Naive thymus-derived CD8-positive, alpha-beta T cell (primary cell): ENCODE measurements around the gene RGS6. TPM values are rescaled to one million over a fixed set of nuclear protein-coding genes. Genes with fewer than 3 reads are reported as not detected.
"Not testable (repeated sequence)": the region's sequence is repeated elsewhere in the genome, so short reads cannot be mapped to it uniquely, and the experiment has no call there.

ENCODE experiments used
- ATAC-seq, 2 donors: fragments of 150-1000 bp; cut with Tn5 transposase in 1 of 2; sonication (Bioruptor Pico), chemical (Tn5 transposase) in 1 of 2; 1 replicate in 1 of 2; 2 replicates in 1 of 2; pipeline ENCODE4 v1.10.0; 2021; ENCODE audit warnings: mild to moderate bottlenecking in 2 of 2, moderate library complexity in 2 of 2
- POLR2A ChIA-PET: fragments of 350-600 bp; sonication (Branson Sonifier 250); formaldehyde crosslinking; loops from one replicate; lab custom pipeline; 2021; ENCODE audit warnings: antibody characterized with exemption; lab: Charles Lee
- DNase-seq, 10 donors: peaks; one replicate each; pipeline versions ENCODE4 v3.0.0 to v3.0.0-alpha.2; 2020 to 2022
- H3K27ac Mint-ChIP-seq, 10 donors: one replicate each; pipeline ENCODE4 v1.8.0; 2020 to 2022; ENCODE audit warnings: mild to moderate bottlenecking in 10 of 10, mixed read lengths in 10 of 10, moderate library complexity in 4 of 10, inconsistent platforms in 1 of 10
- H3K27me3 Mint-ChIP-seq, 5 donors: one replicate each; pipeline ENCODE4 v1.8.0; 2021 to 2022; ENCODE audit warnings: mixed read lengths in 5 of 5
- H3K36me3 Mint-ChIP-seq, 3 donors: one replicate each; pipeline ENCODE4 v1.8.0; 2020 to 2022; ENCODE audit warnings: mixed read lengths in 3 of 3, mild to moderate bottlenecking in 2 of 3, inconsistent platforms in 1 of 3
- H3K4me1 Mint-ChIP-seq, 4 donors: one replicate each; pipeline ENCODE4 v1.8.0; 2021 to 2022; ENCODE audit warnings: mixed read lengths in 4 of 4
- H3K4me3 Mint-ChIP-seq, 10 donors: one replicate each; pipeline ENCODE4 v1.8.0; 2020 to 2022; ENCODE audit warnings: mild to moderate bottlenecking in 10 of 10, mixed read lengths in 10 of 10, moderate library complexity in 6 of 10, inconsistent platforms in 1 of 10
- H3K9me3 Mint-ChIP-seq, 9 donors: one replicate each; pipeline ENCODE4 v1.8.0; 2020 to 2022; ENCODE audit warnings: mixed read lengths in 9 of 9, mild to moderate bottlenecking in 3 of 9, inconsistent platforms in 1 of 9, moderate library complexity in 1 of 9
- polyA plus RNA-seq, 3 donors: library from polyadenylated mRNA; unstranded; fragments of 300-500 nt; fragmentation: Illumina TruSeq; gene quantifications; one replicate each; pipeline ENCODE4 v1.2.3, GENCODE V29; 2021
- total RNA-seq, 8 experiments: library from RNA in 2 of 8; stranded (reverse) in 2 of 8; gene quantifications; one replicate each; pipeline ENCODE4 v1.2.3 and lab custom pipeline; 2021 to 2026

The RGS6 gene
- total and polyA plus RNA-seq, 5 experiments from 2014 or later: not detected

GRCh38 chr14:71918955-71919354 lies 13.3 kb upstream of the RGS6 start:
- peaks cover 0 to 11% (median 4%) of the 10 kb centered on the region in 9 donors for H3K9me3 Mint-ChIP-seq
- H3K4me1 Mint-ChIP-seq: no peaks in the 10 kb centered on the region
- POLR2A ChIA-PET: no interaction called here
- no peak overlapping the region for H3K27ac Mint-ChIP-seq
- DNase-seq: no peak
- ATAC-seq: no peak
- H3K36me3 Mint-ChIP-seq: no peaks in the 10 kb centered on the region
- H3K27me3 Mint-ChIP-seq: peaks cover 13 to 38% (median 23%) of the 10 kb centered on the region in 5 donors
- H3K4me3 Mint-ChIP-seq: no peak overlapping the region

GRCh38 chr14:71923513-71923912 lies 8.7 kb upstream of the RGS6 start:
- DNase-seq (no peak), ATAC-seq (no peak)
- POLR2A ChIA-PET: no interaction called here
- no peaks in the 10 kb centered on the region for H3K4me1 Mint-ChIP-seq
- H3K27me3 Mint-ChIP-seq: peaks cover 17 to 33% (median 28%) of the 10 kb centered on the region in 5 donors
- no peak overlapping the region for H3K4me3 Mint-ChIP-seq
- no peak overlapping the region for H3K27ac Mint-ChIP-seq
- H3K9me3 Mint-ChIP-seq: peaks cover 0 to 20% (median 4%) of the 10 kb centered on the region in 9 donors
- no peaks in the 10 kb centered on the region for H3K36me3 Mint-ChIP-seq

GRCh38 chr14:71931492-71932228 lies 569 bp upstream of the RGS6 start:
- no peak overlapping the region for H3K27ac Mint-ChIP-seq
- H3K4me1 Mint-ChIP-seq: peaks cover 4 to 17% (median 13%) of the 10 kb centered on the region in 4 donors
- peaks cover 37 to 77% (median 56%) of the 10 kb centered on the region in 5 donors for H3K27me3 Mint-ChIP-seq
- DNase-seq (no peak), ATAC-seq (no peak)
- POLR2A ChIA-PET: no interaction called here
- peaks cover 0 to 4% (median 0%) of the 10 kb centered on the region in 9 donors for H3K9me3 Mint-ChIP-seq
- H3K4me3 Mint-ChIP-seq: peak overlapping the region; percentile 2 to 68 (median 26)
- H3K36me3 Mint-ChIP-seq: peaks cover 0 to 5% (median 0%) of the 10 kb centered on the region in 3 donors

- POLR2A ChIA-PET: no interaction called here
- Mint-ChIP-seq H3K9me3 (peaks cover 0 to 4% (median 0%) of the 10 kb centered on the region in 9 donors), H3K4me1 (peaks cover 4 to 17% (median 13%) of the 10 kb centered on the region in 4 donors), H3K4me3 (peak overlapping the region in 9 of 10 donors; percentile 2 to 76 (median 42)), H3K27ac (no peak overlapping the region), H3K27me3 (peaks cover 46 to 84% (median 54%) of the 10 kb centered on the region in 5 donors), H3K36me3 (peaks cover 0 to 5% (median 0%) of the 10 kb centered on the region in 3 donors)
- ATAC-seq (no peak), DNase-seq (no peak)
These were observed 865 bp downstream of the RGS6 start for GRCh38 chr14:71933001-71933587.

GRCh38 chr14:71938273-71938672 lies 6.0 kb downstream of the RGS6 start:
- ATAC-seq, DNase-seq, H3K4me3 Mint-ChIP-seq, H3K27ac Mint-ChIP-seq, H3K36me3 Mint-ChIP-seq, H3K4me1 Mint-ChIP-seq, POLR2A ChIA-PET: not testable (repeated sequence)
- Mint-ChIP-seq H3K9me3 (peaks cover 0 to 10% (median 0%) of the 10 kb centered on the region in 9 donors), H3K27me3 (peaks cover 23 to 52% (median 32%) of the 10 kb centered on the region in 5 donors)

GRCh38 chr14:71939344-71939743 lies 7.1 kb downstream of the RGS6 start:
- POLR2A ChIA-PET, H3K36me3 Mint-ChIP-seq, H3K4me3 Mint-ChIP-seq, ATAC-seq, H3K4me1 Mint-ChIP-seq, H3K27ac Mint-ChIP-seq, DNase-seq: not testable (repeated sequence)
- Mint-ChIP-seq H3K9me3 (peaks cover 0 to 10% (median 0%) of the 10 kb centered on the region in 9 donors), H3K27me3 (peaks cover 12 to 51% (median 32%) of the 10 kb centered on the region in 5 donors)

GRCh38 chr14:71940500-71940899 lies 8.3 kb downstream of the RGS6 start:
- H3K4me3 Mint-ChIP-seq, POLR2A ChIA-PET, H3K4me1 Mint-ChIP-seq, H3K27ac Mint-ChIP-seq, H3K36me3 Mint-ChIP-seq, ATAC-seq, DNase-seq: not testable (repeated sequence)
- Mint-ChIP-seq H3K9me3 (peaks cover 0 to 10% (median 0%) of the 10 kb centered on the region in 9 donors), H3K27me3 (peaks cover 6 to 41% (median 30%) of the 10 kb centered on the region in 5 donors)

GRCh38 chr14:71941616-71942015 lies 9.4 kb downstream of the RGS6 start:
- H3K36me3 Mint-ChIP-seq, H3K4me3 Mint-ChIP-seq, H3K27ac Mint-ChIP-seq, H3K4me1 Mint-ChIP-seq, ATAC-seq, DNase-seq, POLR2A ChIA-PET: not testable (repeated sequence)
- Mint-ChIP-seq H3K9me3 (peaks cover 0 to 10% (median 0%) of the 10 kb centered on the region in 9 donors), H3K27me3 (peaks cover 3 to 37% (median 22%) of the 10 kb centered on the region in 5 donors)

GRCh38 chr14:71942904-71943694 lies 10.9 kb downstream of the RGS6 start:
- H3K27ac Mint-ChIP-seq: no peak overlapping the region
- POLR2A ChIA-PET: no interaction called here
- peaks cover 0 to 10% (median 0%) of the 10 kb centered on the region in 9 donors for H3K9me3 Mint-ChIP-seq
- H3K36me3 Mint-ChIP-seq: peaks cover 0 to 2% (median 0%) of the 10 kb centered on the region in 3 donors
- ATAC-seq: no peak
- H3K4me3 Mint-ChIP-seq: no peak overlapping the region
- peaks cover 4 to 42% (median 13%) of the 10 kb centered on the region in 5 donors for H3K27me3 Mint-ChIP-seq
- no peaks in the 10 kb centered on the region for H3K4me1 Mint-ChIP-seq
- no peak for DNase-seq

- H3K27me3 Mint-ChIP-seq: peaks cover 6 to 46% (median 9%) of the 10 kb centered on the region in 5 donors
- POLR2A ChIA-PET: no interaction called here
- H3K27ac Mint-ChIP-seq: no peak overlapping the region
- H3K4me3 Mint-ChIP-seq: no peak overlapping the region
- no peak for DNase-seq
- no peak for ATAC-seq
- H3K4me1 Mint-ChIP-seq: no peaks in the 10 kb centered on the region
- peaks cover 0 to 10% (median 0%) of the 10 kb centered on the region in 9 donors for H3K9me3 Mint-ChIP-seq
- H3K36me3 Mint-ChIP-seq: peaks cover 0 to 2% (median 0%) of the 10 kb centered on the region in 3 donors
These were observed 11.4 kb downstream of the RGS6 start for GRCh38 chr14:71943695-71944018.

- H3K27me3 Mint-ChIP-seq: peaks cover 12 to 68% (median 23%) of the 10 kb centered on the region in 5 donors
- H3K4me3 Mint-ChIP-seq: no peak overlapping the region
These were observed 15.8 kb downstream of the RGS6 start for GRCh38 chr14:71947947-71948500.

More at GRCh38 chr14:71947947-71948500, 15.8 kb downstream of the RGS6 start:
- H3K27ac Mint-ChIP-seq: no peak overlapping the region
- peaks cover 0 to 5% (median 0%) of the 10 kb centered on the region in 3 donors for H3K36me3 Mint-ChIP-seq
- H3K9me3 Mint-ChIP-seq: peaks cover 0 to 13% (median 6%) of the 10 kb centered on the region in 9 donors
- ATAC-seq (no peak), DNase-seq (no peak)
- POLR2A ChIA-PET: no interaction called here
- no peaks in the 10 kb centered on the region for H3K4me1 Mint-ChIP-seq
